NT2/D1 (cell line): ENCODE results near the gene GAN.
A peak's percentile ranks its signal among the peaks of the same experiment; 100 is the strongest.

Source experiments
- DNase-seq: peaks from one replicate; pipeline ENCODE4 v3.0.0-alpha.2; 2011; ENCODE audit warnings: low read depth, low spot score
- H3K27me3 ChIP-seq: 2 replicates; pipeline ENCODE4 v1.6.0; 2011; ENCODE audit warnings: mild to moderate bottlenecking; ENCODE audit not compliant: insufficient read length, insufficient read depth
- H3K36me3 ChIP-seq: 2 replicates; pipeline ENCODE4 v1.6.1; 2011; ENCODE audit warnings: mild to moderate bottlenecking, low read length, mixed read lengths; ENCODE audit not compliant: insufficient read depth, insufficient read length
- H3K4me1 ChIP-seq: 2 replicates; pipeline ENCODE4 v1.5.1; 2011; ENCODE audit not compliant: insufficient read depth, insufficient read length
- H3K4me3 ChIP-seq: 2 replicates; pipeline ENCODE4 v1.5.1; 2011; ENCODE audit warnings: low read depth; ENCODE audit not compliant: insufficient read length
- H3K9ac ChIP-seq: 2 replicates; pipeline ENCODE4 v1.6.0; 2011; ENCODE audit warnings: low read depth; ENCODE audit not compliant: insufficient read length
- H3K9me3 ChIP-seq: 2 replicates; pipeline ENCODE4 v1.5.1; 2011; ENCODE audit warnings: mild to moderate bottlenecking, low read length; ENCODE audit not compliant: insufficient read depth
- SUZ12 ChIP-seq: IDR thresholded peaks from 2 replicates; pipeline ENCODE4 v1.6.1; 2011; ENCODE audit not compliant: insufficient read length, insufficient read depth; ENCODE audit errors: extremely low read depth
- YY1 ChIP-seq: IDR thresholded peaks from 2 replicates; pipeline ENCODE4 v1.6.1; 2011; ENCODE audit not compliant: insufficient read length, insufficient read depth
- ZNF274 ChIP-seq: IDR thresholded peaks from 2 replicates; pipeline ENCODE4 v1.6.1; 2011; ENCODE audit warnings: mild to moderate bottlenecking, low read depth, low read length

Gene GAN

GRCh38 chr16:81314603-81315270 is at the start of gene GAN:
GAN (plus strand) TSS chr16:81314962; CDS start chr16:81315114, 152 bp downstream.
- peaks cover 5% of the 10 kb centered on the region for H3K27me3 ChIP-seq
- peak; percentile 96 for DNase-seq
- H3K9me3 ChIP-seq: no peaks in the 10 kb centered on the region
- no peak for TF ChIP-seq ZNF274
- TF ChIP-seq SUZ12: no peak
- no peak for TF ChIP-seq YY1
- peaks cover 18% of the 10 kb centered on the region for H3K36me3 ChIP-seq
- peak within 1 kb of the TSS; percentile 97 for H3K4me3 ChIP-seq
- peak within 1 kb of the TSS; percentile 93 for H3K9ac ChIP-seq
- H3K4me1 ChIP-seq: no peaks in the 10 kb centered on the region

GRCh38 chr16:81265052-81265451 is 49.7 kb upstream of the GAN start:
- TF ChIP-seq YY1 (no peak), SUZ12 (no peak)
- Histone ChIP-seq H3K4me1 (peaks cover 5% of the 10 kb centered on the region), H3K9me3 (0 out of 2 replicates have a peak, but pooled peaks cover 5% of the 10 kb centered on the region), H3K36me3 (no peaks in the 10 kb centered on the region), H3K4me3 (no peak overlapping the region), H3K9ac (no peak overlapping the region), H3K27me3 (no peaks in the 10 kb centered on the region)
- no peak for DNase-seq

- Histone ChIP-seq H3K9ac (no peak overlapping the region), H3K4me3 (no peak overlapping the region)
- no peak for TF ChIP-seq ZNF274
Observed at GRCh38 chr16:81265658-81266451, 48.9 kb upstream of the GAN start.

GRCh38 chr16:81266680-81267095 is 48.1 kb upstream of the GAN start:
- Histone ChIP-seq H3K36me3 (no peaks in the 10 kb centered on the region), H3K4me3 (no peak overlapping the region), H3K9me3 (0 out of 2 replicates have a peak, but pooled peaks cover 5% of the 10 kb centered on the region), H3K27me3 (no peaks in the 10 kb centered on the region), H3K9ac (no peak overlapping the region), H3K4me1 (peaks cover 5% of the 10 kb centered on the region)
- no peak for TF ChIP-seq SUZ12
- no peak for TF ChIP-seq ZNF274
- TF ChIP-seq YY1: no peak
- DNase-seq: no peak

More at GRCh38 chr16:81265658-81266451, 48.9 kb upstream of the GAN start:
- H3K9me3 ChIP-seq: 0 out of 2 replicates have a peak, but pooled peaks cover 5% of the 10 kb centered on the region
- H3K27me3 ChIP-seq: no peaks in the 10 kb centered on the region
- H3K36me3 ChIP-seq: no peaks in the 10 kb centered on the region
- H3K4me1 ChIP-seq: peaks cover 5% of the 10 kb centered on the region
- DNase-seq: no peak

- H3K9me3 ChIP-seq: no peaks in the 10 kb centered on the region
- peaks cover 5% of the 10 kb centered on the region for H3K4me1 ChIP-seq
- TF ChIP-seq SUZ12 (no peak), ZNF274 (no peak), YY1 (no peak)
- H3K9ac ChIP-seq: no peak overlapping the region
- H3K27me3 ChIP-seq: no peaks in the 10 kb centered on the region
- no peak for DNase-seq
- no peak overlapping the region for H3K4me3 ChIP-seq
- H3K36me3 ChIP-seq: no peaks in the 10 kb centered on the region
Observed at GRCh38 chr16:81268509-81268908, 46.3 kb upstream of the GAN start.

DNA sequence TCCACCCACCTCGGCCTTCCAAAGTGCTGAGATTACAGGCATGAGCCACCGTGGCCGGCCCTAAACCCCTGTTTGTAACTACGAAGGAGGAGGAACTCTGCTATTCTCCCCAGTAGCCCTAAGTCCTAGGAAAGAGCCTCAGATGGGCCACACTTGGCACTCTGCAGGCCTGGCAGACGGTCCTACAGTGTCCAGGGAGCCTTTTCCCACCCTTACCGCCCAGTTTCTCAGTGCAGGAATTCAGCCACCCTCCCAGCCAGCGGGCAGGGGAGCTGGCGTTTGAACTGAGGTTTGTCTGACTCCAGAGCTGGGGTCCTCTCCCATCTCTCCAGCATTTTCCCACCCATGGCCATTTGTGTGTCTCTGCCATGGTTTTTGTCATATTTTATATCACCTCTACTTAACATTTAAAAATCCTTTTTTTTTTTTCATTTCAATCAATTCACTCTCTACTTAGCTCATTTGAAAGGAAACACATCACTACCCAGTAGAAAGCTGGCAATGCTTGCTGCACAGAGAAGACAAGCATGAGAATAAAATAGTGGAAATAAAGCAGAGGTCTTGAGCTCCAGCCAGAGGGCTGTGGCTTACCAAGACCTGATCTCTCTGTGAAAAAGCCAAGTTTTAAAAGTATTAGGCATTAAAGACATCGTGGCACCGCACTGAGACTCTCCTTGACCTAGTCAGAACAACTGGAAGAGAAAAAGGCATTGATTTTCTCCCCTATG is 41.4 kb upstream of the GAN start:
- no peak overlapping the region for H3K4me3 ChIP-seq
- DNase-seq: no peak
- no peak overlapping the region for H3K9ac ChIP-seq
- H3K9me3 ChIP-seq: no peaks in the 10 kb centered on the region
- no peak for TF ChIP-seq SUZ12
- TF ChIP-seq ZNF274: no peak
- TF ChIP-seq YY1: no peak
- H3K27me3 ChIP-seq: no peaks in the 10 kb centered on the region
- H3K36me3 ChIP-seq: no peaks in the 10 kb centered on the region
- peaks cover 1% of the 10 kb centered on the region for H3K4me1 ChIP-seq

DNA sequence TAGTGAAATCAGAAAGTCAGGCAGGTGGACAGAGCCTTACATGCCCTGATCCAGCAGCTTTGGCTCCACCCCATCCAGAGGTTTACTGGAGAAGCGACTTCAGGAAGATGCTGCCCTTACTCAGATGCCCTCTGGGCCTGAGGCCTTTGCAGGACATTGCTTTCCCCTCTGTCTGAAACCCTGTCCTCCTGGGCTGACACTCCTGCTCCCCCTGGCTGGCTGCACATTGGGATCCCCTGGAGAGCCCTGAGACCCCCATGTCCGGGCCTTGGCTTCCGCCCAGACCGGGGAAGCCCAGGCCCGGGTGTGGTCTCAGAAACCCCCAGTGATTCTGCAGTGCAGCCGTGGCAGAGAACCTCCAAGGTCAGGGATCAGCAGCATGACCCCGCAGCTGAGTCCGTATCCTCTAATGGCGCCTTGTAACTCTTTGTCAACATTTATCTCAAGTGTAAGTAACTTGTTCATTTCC is 39.7 kb upstream of the GAN start:
- H3K9ac ChIP-seq: no peak overlapping the region
- H3K27me3 ChIP-seq: no peaks in the 10 kb centered on the region
- H3K4me1 ChIP-seq: no peaks in the 10 kb centered on the region
- DNase-seq: no peak
- TF ChIP-seq ZNF274 (no peak), YY1 (no peak), SUZ12 (no peak)
- no peaks in the 10 kb centered on the region for H3K9me3 ChIP-seq
- no peak overlapping the region for H3K4me3 ChIP-seq
- no peaks in the 10 kb centered on the region for H3K36me3 ChIP-seq
